Measurements from ENCODE around the gene HINT1. TPM values are rescaled to one million over a fixed set of nuclear protein-coding genes. Genes with fewer than 3 reads are reported as not detected.

HINT1 gene
- total and polyA plus RNA-seq, 2 experiments from 2014 or later: 125 to 456 TPM

DNA sequence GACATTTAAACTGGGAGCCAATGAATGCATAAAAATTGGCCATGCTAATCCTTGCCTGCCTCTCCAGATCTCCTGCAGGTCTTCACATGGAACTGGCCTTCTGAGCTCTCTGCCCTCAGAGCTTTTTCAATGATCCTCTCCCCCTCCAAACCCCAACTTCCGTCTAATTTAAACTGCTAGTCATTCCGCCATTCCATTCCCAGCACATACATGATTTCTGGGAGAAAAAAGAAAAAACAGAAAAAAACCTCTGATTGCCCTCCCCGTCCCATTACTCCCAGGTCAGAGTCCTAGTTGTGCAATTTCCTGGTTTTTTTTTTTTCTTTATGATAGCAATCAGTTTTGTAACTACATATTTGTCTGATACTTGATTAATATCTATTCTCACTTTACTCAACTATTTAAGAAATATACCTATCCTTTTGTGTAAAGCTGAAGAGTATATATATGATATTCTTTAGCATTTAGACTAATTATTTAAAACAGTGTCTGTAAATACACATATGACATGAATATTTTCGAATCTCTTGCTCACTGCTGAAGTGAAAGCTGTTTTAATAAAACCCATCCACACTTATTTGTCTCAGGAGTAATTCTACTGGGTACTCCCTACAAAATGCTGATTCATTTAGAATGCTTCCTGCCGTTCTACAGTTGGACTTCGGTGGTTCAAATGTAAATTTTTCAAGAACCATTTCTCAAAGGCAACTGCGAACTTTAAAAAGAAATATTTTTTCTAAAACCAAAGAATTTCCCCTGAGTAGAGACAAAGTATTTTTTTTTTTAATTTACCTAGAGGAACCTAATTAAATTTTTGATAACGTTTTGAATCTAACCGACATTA is 1.6 kb downstream of the HINT1 start:
- peak in 1 of 2 donors; percentile 43 for DNase-seq (ENCODE audit: low read depth in 1 of 2, low spot score in 1 of 2)
- Histone ChIP-seq H3K4me3 (peak overlapping the region; percentile 61), H3K27me3 (no peaks in the 10 kb centered on the region), H3K9me3 (ENCODE audit: low read depth) (no peaks in the 10 kb centered on the region), H3K27ac (peak overlapping the region; percentile 77), H3K4me1 (ENCODE audit: low read depth) (peaks cover 9% of the 10 kb centered on the region), H3K36me3 (peaks cover 36% of the 10 kb centered on the region)
- TF ChIP-seq, protein P1, sequence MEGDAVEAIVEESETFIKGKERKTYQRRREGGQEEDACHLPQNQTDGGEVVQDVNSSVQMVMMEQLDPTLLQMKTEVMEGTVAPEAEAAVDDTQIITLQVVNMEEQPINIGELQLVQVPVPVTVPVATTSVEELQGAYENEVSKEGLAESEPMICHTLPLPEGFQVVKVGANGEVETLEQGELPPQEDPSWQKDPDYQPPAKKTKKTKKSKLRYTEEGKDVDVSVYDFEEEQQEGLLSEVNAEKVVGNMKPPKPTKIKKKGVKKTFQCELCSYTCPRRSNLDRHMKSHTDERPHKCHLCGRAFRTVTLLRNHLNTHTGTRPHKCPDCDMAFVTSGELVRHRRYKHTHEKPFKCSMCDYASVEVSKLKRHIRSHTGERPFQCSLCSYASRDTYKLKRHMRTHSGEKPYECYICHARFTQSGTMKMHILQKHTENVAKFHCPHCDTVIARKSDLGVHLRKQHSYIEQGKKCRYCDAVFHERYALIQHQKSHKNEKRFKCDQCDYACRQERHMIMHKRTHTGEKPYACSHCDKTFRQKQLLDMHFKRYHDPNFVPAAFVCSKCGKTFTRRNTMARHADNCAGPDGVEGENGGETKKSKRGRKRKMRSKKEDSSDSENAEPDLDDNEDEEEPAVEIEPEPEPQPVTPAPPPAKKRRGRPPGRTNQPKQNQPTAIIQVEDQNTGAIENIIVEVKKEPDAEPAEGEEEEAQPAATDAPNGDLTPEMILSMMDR (IDR thresholded peaks at IDR 0.05; ENCODE audit: low read depth, low read length): no peak

DNA sequence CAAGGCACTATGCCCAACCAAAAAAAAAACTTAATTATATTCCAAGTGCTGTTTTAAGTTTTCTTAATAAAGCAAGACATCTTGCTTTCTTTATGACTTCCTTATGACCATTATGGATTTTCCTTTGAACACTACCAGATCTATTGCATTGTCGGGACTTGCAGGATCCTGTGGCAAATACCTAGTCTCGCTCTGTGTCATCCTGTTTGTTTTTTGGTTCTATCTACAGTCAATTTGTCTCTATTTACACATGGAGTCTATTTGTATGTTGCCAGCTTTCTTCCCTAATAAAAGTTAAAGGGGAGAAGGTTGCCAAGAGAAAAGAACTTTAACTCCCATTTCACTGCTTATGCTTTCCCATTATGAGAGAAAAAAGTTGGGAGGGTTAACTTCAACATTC is 4.9 kb downstream of the HINT1 start:
- Histone ChIP-seq H3K9me3 (ENCODE audit: low read depth) (no peaks in the 10 kb centered on the region), H3K4me1 (ENCODE audit: low read depth) (peaks cover 5% of the 10 kb centered on the region), H3K27ac (no peak overlapping the region), H3K27me3 (no peaks in the 10 kb centered on the region), H3K4me3 (no peak overlapping the region), H3K36me3 (peaks cover 36% of the 10 kb centered on the region)
- no peak for DNase-seq (ENCODE audit: low read depth in 1 of 2, low spot score in 1 of 2)
- TF ChIP-seq, protein P1 (IDR thresholded peaks at IDR 0.05; ENCODE audit: low read depth, low read length): no peak

DNA sequence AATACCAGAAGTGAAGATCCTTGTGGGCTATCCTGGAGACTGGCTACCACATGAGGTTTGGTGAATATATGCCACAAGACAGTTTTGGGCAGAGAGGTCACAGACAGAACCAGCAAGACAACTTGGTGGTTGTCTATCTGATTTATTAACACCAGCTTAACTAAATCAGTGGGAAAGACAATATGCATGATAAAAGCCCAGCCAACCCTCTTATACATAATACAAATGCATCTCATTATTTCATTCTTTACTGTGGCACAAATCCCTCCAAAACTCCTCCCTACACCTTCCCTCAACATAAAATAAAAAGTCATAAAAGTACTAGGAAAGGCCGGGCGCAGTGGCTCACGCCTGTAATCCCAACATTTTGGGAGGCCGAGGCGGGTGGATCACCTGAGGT is 8.1 kb downstream of the HINT1 start:
- Histone ChIP-seq H3K27me3 (no peaks in the 10 kb centered on the region), H3K9me3 (ENCODE audit: low read depth) (no peaks in the 10 kb centered on the region), H3K4me3 (no peak overlapping the region), H3K27ac (no peak overlapping the region), H3K36me3 (peaks cover 26% of the 10 kb centered on the region), H3K4me1 (ENCODE audit: low read depth) (no peaks in the 10 kb centered on the region)
- DNase-seq (ENCODE audit: low read depth in 1 of 2, low spot score in 1 of 2): no peak
- TF ChIP-seq, protein P1 (IDR thresholded peaks at IDR 0.05; ENCODE audit: low read depth, low read length): no peak

DNA sequence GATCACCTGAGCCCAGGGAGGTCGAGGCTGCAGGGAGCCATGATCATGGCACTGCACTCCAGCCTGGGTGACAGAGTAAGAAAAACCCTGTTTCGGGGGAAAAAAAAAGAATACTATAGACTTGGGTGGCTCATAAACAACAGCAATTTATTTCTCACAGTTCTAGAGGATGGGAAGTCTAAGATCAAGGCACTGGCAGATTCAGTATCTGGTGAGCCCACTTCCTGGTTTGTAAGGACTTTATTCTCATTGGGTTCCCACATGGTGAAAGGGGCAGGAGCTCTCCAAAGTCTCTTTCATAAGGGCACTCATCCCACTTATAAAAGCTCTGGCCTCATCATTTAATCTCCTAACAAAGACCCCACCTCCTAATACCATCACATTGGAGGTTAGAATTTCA is 8.7 kb downstream of the HINT1 start:
- no peak overlapping the region for H3K27ac ChIP-seq
- TF ChIP-seq, protein P1 (IDR thresholded peaks at IDR 0.05; ENCODE audit: low read depth, low read length): no peak
- peaks cover 22% of the 10 kb centered on the region for H3K36me3 ChIP-seq
- H3K4me3 ChIP-seq: no peak overlapping the region
- H3K4me1 ChIP-seq (ENCODE audit: low read depth): no peaks in the 10 kb centered on the region
- DNase-seq (ENCODE audit: low read depth in 1 of 2, low spot score in 1 of 2): no peak
- H3K9me3 ChIP-seq (ENCODE audit: low read depth): no peaks in the 10 kb centered on the region
- H3K27me3 ChIP-seq: no peaks in the 10 kb centered on the region

DNA sequence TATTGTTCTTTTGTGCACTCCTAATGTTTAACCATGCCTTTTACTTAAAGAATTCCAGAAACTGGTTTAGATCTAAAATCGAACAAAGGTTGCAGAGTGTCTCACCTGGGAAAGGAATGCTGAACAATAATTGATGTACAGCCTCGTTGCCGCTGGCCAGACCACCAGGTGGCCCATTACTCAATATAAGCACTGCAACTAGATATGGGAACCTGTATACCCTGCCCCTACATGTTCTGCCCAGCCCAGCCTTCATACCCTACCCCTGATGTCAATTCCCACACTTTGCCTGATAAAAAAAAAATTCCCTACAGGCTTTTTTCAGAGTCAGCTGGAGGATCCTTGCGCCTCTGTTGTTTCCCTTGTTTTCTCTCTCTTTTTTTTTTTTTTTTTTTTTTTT is 13.8 kb downstream of the HINT1 start:
- TF ChIP-seq, protein P1 (IDR thresholded peaks at IDR 0.05; ENCODE audit: low read depth, low read length): no peak
- no peaks in the 10 kb centered on the region for H3K27me3 ChIP-seq
- H3K4me1 ChIP-seq (ENCODE audit: low read depth): no peaks in the 10 kb centered on the region
- H3K4me3 ChIP-seq: no peak overlapping the region
- no peak overlapping the region for H3K27ac ChIP-seq
- no peak for DNase-seq (ENCODE audit: low read depth in 1 of 2, low spot score in 1 of 2)
- no peaks in the 10 kb centered on the region for H3K36me3 ChIP-seq
- H3K9me3 ChIP-seq (ENCODE audit: low read depth): no peaks in the 10 kb centered on the region

All from cardiac muscle cell (in vitro differentiated cells and primary cell).